Measurements from ENCODE around the gene POU5F1.

DNA sequence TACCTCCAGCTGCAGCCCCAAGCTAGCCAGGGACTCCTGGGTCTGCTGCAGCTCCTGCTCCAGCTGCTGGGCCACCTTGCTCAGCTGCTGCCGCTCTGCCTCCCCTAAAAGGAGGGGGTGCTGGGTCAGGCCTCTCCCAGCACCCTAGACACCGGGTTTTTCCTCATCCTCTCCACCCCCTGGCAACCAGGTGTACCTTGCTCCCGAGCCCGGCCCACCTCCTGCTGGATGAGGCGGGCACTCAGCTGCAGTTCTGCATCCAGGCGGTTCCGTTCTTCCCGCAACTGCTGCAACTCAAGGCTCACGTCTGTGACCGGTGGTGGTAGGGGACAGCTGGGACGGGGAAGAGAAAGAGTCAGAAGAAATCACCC lies 25.5 kb downstream of the POU5F1 start:
- TF ChIP-seq, protein P1, sequence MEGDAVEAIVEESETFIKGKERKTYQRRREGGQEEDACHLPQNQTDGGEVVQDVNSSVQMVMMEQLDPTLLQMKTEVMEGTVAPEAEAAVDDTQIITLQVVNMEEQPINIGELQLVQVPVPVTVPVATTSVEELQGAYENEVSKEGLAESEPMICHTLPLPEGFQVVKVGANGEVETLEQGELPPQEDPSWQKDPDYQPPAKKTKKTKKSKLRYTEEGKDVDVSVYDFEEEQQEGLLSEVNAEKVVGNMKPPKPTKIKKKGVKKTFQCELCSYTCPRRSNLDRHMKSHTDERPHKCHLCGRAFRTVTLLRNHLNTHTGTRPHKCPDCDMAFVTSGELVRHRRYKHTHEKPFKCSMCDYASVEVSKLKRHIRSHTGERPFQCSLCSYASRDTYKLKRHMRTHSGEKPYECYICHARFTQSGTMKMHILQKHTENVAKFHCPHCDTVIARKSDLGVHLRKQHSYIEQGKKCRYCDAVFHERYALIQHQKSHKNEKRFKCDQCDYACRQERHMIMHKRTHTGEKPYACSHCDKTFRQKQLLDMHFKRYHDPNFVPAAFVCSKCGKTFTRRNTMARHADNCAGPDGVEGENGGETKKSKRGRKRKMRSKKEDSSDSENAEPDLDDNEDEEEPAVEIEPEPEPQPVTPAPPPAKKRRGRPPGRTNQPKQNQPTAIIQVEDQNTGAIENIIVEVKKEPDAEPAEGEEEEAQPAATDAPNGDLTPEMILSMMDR (IDR thresholded peaks at IDR 0.05) = no peak
- TF ChIP-seq POLR2A (IDR thresholded peaks at IDR 0.05) = no peak
